Measurements from ENCODE around the gene RAP2A.

Gene RAP2A

GRCh38 chr13:97454699-97455098 lies 20.7 kb downstream of the RAP2A start:
- DNase-seq = no peak
- Mint-ChIP-seq H3K27me3 (no peaks in the 10 kb centered on the region), H3K36me3 (ENCODE audit: low read depth) (peaks cover 36% of the 10 kb centered on the region), H3K27ac (no peak overlapping the region), H3K9me3 (peaks cover 22% of the 10 kb centered on the region), H3K4me3 (no peak overlapping the region), H3K4me1 (ENCODE audit: low read depth) (peaks cover 23% of the 10 kb centered on the region)

- peaks cover 22% of the 10 kb centered on the region for H3K9me3 Mint-ChIP-seq
- peaks cover 37% of the 10 kb centered on the region for H3K4me1 Mint-ChIP-seq (ENCODE audit: low read depth)
- H3K4me3 Mint-ChIP-seq = no peak overlapping the region
- peak overlapping the region; percentile 44 for H3K27ac Mint-ChIP-seq
- DNase-seq = no peak
- H3K36me3 Mint-ChIP-seq (ENCODE audit: low read depth) = peaks cover 36% of the 10 kb centered on the region
- no peaks in the 10 kb centered on the region for H3K27me3 Mint-ChIP-seq
Measured at GRCh38 chr13:97456047-97456446, 22.1 kb downstream of the RAP2A start.

GRCh38 chr13:97459215-97459777 lies 25.3 kb downstream of the RAP2A start:
- Mint-ChIP-seq H3K4me1 (ENCODE audit: low read depth) (peaks cover 39% of the 10 kb centered on the region), H3K4me3 (no peak overlapping the region), H3K27me3 (no peaks in the 10 kb centered on the region), H3K27ac (peak overlapping the region; percentile 73), H3K9me3 (peaks cover 12% of the 10 kb centered on the region), H3K36me3 (ENCODE audit: low read depth) (peaks cover 19% of the 10 kb centered on the region)
- no peak for DNase-seq

- H3K4me1 Mint-ChIP-seq (ENCODE audit: low read depth) = peaks cover 39% of the 10 kb centered on the region
- no peak for DNase-seq
- H3K27ac Mint-ChIP-seq = peak overlapping the region; percentile 1
- peaks cover 6% of the 10 kb centered on the region for H3K9me3 Mint-ChIP-seq
- H3K36me3 Mint-ChIP-seq (ENCODE audit: low read depth) = peaks cover 24% of the 10 kb centered on the region
- H3K27me3 Mint-ChIP-seq = no peaks in the 10 kb centered on the region
- no peak overlapping the region for H3K4me3 Mint-ChIP-seq
Measured at GRCh38 chr13:97460004-97460775, 26.2 kb downstream of the RAP2A start.

- peak overlapping the region; percentile 8 for H3K27ac Mint-ChIP-seq
- H3K4me3 Mint-ChIP-seq = no peak overlapping the region
- H3K9me3 Mint-ChIP-seq = no peaks in the 10 kb centered on the region
- H3K27me3 Mint-ChIP-seq = no peaks in the 10 kb centered on the region
- no peak for DNase-seq
- peaks cover 32% of the 10 kb centered on the region for H3K4me1 Mint-ChIP-seq (ENCODE audit: low read depth)
- peaks cover 21% of the 10 kb centered on the region for H3K36me3 Mint-ChIP-seq (ENCODE audit: low read depth)
Measured at GRCh38 chr13:97460853-97461252, 26.9 kb downstream of the RAP2A start.

GRCh38 chr13:97464561-97464960 lies 30.6 kb downstream of the RAP2A start:
- DNase-seq = no peak
- peaks cover 17% of the 10 kb centered on the region for H3K36me3 Mint-ChIP-seq (ENCODE audit: low read depth)
- no peak overlapping the region for H3K27ac Mint-ChIP-seq
- H3K27me3 Mint-ChIP-seq = no peaks in the 10 kb centered on the region
- peaks cover 18% of the 10 kb centered on the region for H3K4me1 Mint-ChIP-seq (ENCODE audit: low read depth)
- no peaks in the 10 kb centered on the region for H3K9me3 Mint-ChIP-seq
- no peak overlapping the region for H3K4me3 Mint-ChIP-seq

GRCh38 chr13:97466722-97467121 lies 32.8 kb downstream of the RAP2A start:
- no peaks in the 10 kb centered on the region for H3K4me1 Mint-ChIP-seq (ENCODE audit: low read depth)
- no peak overlapping the region for H3K4me3 Mint-ChIP-seq
- H3K27me3 Mint-ChIP-seq = no peaks in the 10 kb centered on the region
- H3K36me3 Mint-ChIP-seq (ENCODE audit: low read depth) = peaks cover 17% of the 10 kb centered on the region
- no peak overlapping the region for H3K27ac Mint-ChIP-seq
- no peaks in the 10 kb centered on the region for H3K9me3 Mint-ChIP-seq
- DNase-seq = no peak

- H3K9me3 Mint-ChIP-seq = no peaks in the 10 kb centered on the region
- peaks cover 17% of the 10 kb centered on the region for H3K36me3 Mint-ChIP-seq (ENCODE audit: low read depth)
- DNase-seq = no peak
- no peak overlapping the region for H3K27ac Mint-ChIP-seq
- H3K4me3 Mint-ChIP-seq = no peak overlapping the region
- H3K4me1 Mint-ChIP-seq (ENCODE audit: low read depth) = no peaks in the 10 kb centered on the region
- no peaks in the 10 kb centered on the region for H3K27me3 Mint-ChIP-seq
Measured at GRCh38 chr13:97468331-97468730, 34.4 kb downstream of the RAP2A start.

GRCh38 chr13:97471711-97472110 lies 37.7 kb downstream of the RAP2A start:
- peaks cover 3% of the 10 kb centered on the region for H3K27me3 Mint-ChIP-seq
- DNase-seq = no peak
- no peaks in the 10 kb centered on the region for H3K4me1 Mint-ChIP-seq (ENCODE audit: low read depth)
- H3K27ac Mint-ChIP-seq = no peak overlapping the region
- no peaks in the 10 kb centered on the region for H3K36me3 Mint-ChIP-seq (ENCODE audit: low read depth)
- H3K4me3 Mint-ChIP-seq = no peak overlapping the region
- H3K9me3 Mint-ChIP-seq = no peaks in the 10 kb centered on the region

GRCh38 chr13:97474349-97474980 lies 40.5 kb downstream of the RAP2A start:
- peaks cover 5% of the 10 kb centered on the region for H3K27me3 Mint-ChIP-seq
- H3K36me3 Mint-ChIP-seq (ENCODE audit: low read depth) = no peaks in the 10 kb centered on the region
- no peak overlapping the region for H3K27ac Mint-ChIP-seq
- no peak for DNase-seq
- H3K4me1 Mint-ChIP-seq (ENCODE audit: low read depth) = no peaks in the 10 kb centered on the region
- no peaks in the 10 kb centered on the region for H3K9me3 Mint-ChIP-seq
- H3K4me3 Mint-ChIP-seq = no peak overlapping the region

GRCh38 chr13:97475011-97475410 lies 41.0 kb downstream of the RAP2A start:
- peaks cover 5% of the 10 kb centered on the region for H3K27me3 Mint-ChIP-seq
- no peaks in the 10 kb centered on the region for H3K9me3 Mint-ChIP-seq
- no peaks in the 10 kb centered on the region for H3K4me1 Mint-ChIP-seq (ENCODE audit: low read depth)
- no peak overlapping the region for H3K4me3 Mint-ChIP-seq
- no peak overlapping the region for H3K27ac Mint-ChIP-seq
- no peaks in the 10 kb centered on the region for H3K36me3 Mint-ChIP-seq (ENCODE audit: low read depth)
- DNase-seq = no peak

- H3K4me3 Mint-ChIP-seq = no peak overlapping the region
- no peaks in the 10 kb centered on the region for H3K9me3 Mint-ChIP-seq
- peaks cover 5% of the 10 kb centered on the region for H3K27me3 Mint-ChIP-seq
- DNase-seq = no peak
- H3K4me1 Mint-ChIP-seq (ENCODE audit: low read depth) = no peaks in the 10 kb centered on the region
- H3K36me3 Mint-ChIP-seq (ENCODE audit: low read depth) = no peaks in the 10 kb centered on the region
- no peak overlapping the region for H3K27ac Mint-ChIP-seq
Measured at GRCh38 chr13:97477844-97478243, 43.9 kb downstream of the RAP2A start.

- H3K36me3 Mint-ChIP-seq (ENCODE audit: low read depth) = no peaks in the 10 kb centered on the region
- H3K27me3 Mint-ChIP-seq = peaks cover 5% of the 10 kb centered on the region
- no peak overlapping the region for H3K27ac Mint-ChIP-seq
- no peaks in the 10 kb centered on the region for H3K9me3 Mint-ChIP-seq
- H3K4me1 Mint-ChIP-seq (ENCODE audit: low read depth) = no peaks in the 10 kb centered on the region
- no peak overlapping the region for H3K4me3 Mint-ChIP-seq
- DNase-seq = no peak
Measured at GRCh38 chr13:97478247-97478646, 44.3 kb downstream of the RAP2A start.

- Mint-ChIP-seq H3K9me3 (no peaks in the 10 kb centered on the region), H3K27ac (no peak overlapping the region), H3K27me3 (no peaks in the 10 kb centered on the region), H3K4me3 (no peak overlapping the region), H3K36me3 (ENCODE audit: low read depth) (no peaks in the 10 kb centered on the region), H3K4me1 (ENCODE audit: low read depth) (no peaks in the 10 kb centered on the region)
- no peak for DNase-seq
Measured at GRCh38 chr13:97483465-97483864, 49.5 kb downstream of the RAP2A start.

- H3K27ac Mint-ChIP-seq = no peak overlapping the region
- H3K4me1 Mint-ChIP-seq (ENCODE audit: low read depth) = no peaks in the 10 kb centered on the region
- no peak overlapping the region for H3K4me3 Mint-ChIP-seq
- no peaks in the 10 kb centered on the region for H3K36me3 Mint-ChIP-seq (ENCODE audit: low read depth)
- no peaks in the 10 kb centered on the region for H3K27me3 Mint-ChIP-seq
- no peaks in the 10 kb centered on the region for H3K9me3 Mint-ChIP-seq
- no peak for DNase-seq
Measured at GRCh38 chr13:97484301-97484700, 50.3 kb downstream of the RAP2A start.

All from activated T-cell treated with anti-CD3 and anti-CD28 coated beads, Interleukin-2, amount 50 U/mL, for 24 hours (primary cell).